H9 (cell line): ENCODE measurements around the gene ATP13A3. TPM values are rescaled to one million over a fixed set of nuclear protein-coding genes. Genes with fewer than 3 reads are reported as not detected.

ENCODE experiments used
- DNase-seq: peaks from one replicate; pipeline ENCODE4 v3.0.0-alpha.2; 2017
- H2AFZ ChIP-seq: one replicate; pipeline ENCODE4 v1.6.1; 2013; ENCODE audit warnings: mild to moderate bottlenecking, low read length, control low read depth, moderate library complexity
- H2AK5ac ChIP-seq: 2 replicates; pipeline ENCODE4 v1.6.1; 2013; ENCODE audit warnings: low read length, control low read depth, mixed read lengths; ENCODE audit not compliant: insufficient read length
- H2BK120ac ChIP-seq: one replicate; pipeline ENCODE4 v1.6.1; 2013; ENCODE audit warnings: low read depth, mild to moderate bottlenecking, low read length, control low read depth, inconsistent platforms; ENCODE audit not compliant: poor library complexity, severe bottlenecking
- H2BK12ac ChIP-seq: 2 replicates; pipeline ENCODE4 v1.6.1; 2013; ENCODE audit warnings: low read length, control low read depth, mixed read lengths, low read depth; ENCODE audit not compliant: insufficient read length
- H2BK15ac ChIP-seq: 2 replicates; pipeline ENCODE4 v1.6.1; 2013; ENCODE audit warnings: low read depth, low read length, control low read depth
- H2BK20ac ChIP-seq: one replicate; pipeline ENCODE4 v1.6.1; 2013; ENCODE audit warnings: low read depth, mild to moderate bottlenecking, low read length, control low read depth, inconsistent platforms; ENCODE audit not compliant: poor library complexity, severe bottlenecking
- H2BK5ac ChIP-seq: 2 replicates; pipeline ENCODE4 v1.6.1; 2013; ENCODE audit warnings: low read length, control low read depth, mixed read lengths; ENCODE audit not compliant: insufficient read length
- H3K14ac ChIP-seq: 2 replicates; pipeline ENCODE4 v1.6.1; 2013; ENCODE audit warnings: low read length, control low read depth; ENCODE audit not compliant: insufficient read depth
- H3K18ac ChIP-seq: 2 replicates; pipeline ENCODE4 v1.6.1; 2013; ENCODE audit warnings: low read depth, mild to moderate bottlenecking, mixed read lengths, low read length, control low read depth; ENCODE audit not compliant: insufficient read length
- H3K23ac ChIP-seq: 2 replicates; pipeline ENCODE4 v1.6.1; 2013; ENCODE audit warnings: low read length, control low read depth, mixed read lengths, low read depth; ENCODE audit not compliant: insufficient read length
- H3K23me2 ChIP-seq: 2 replicates; pipeline ENCODE4 v1.6.1; 2013; ENCODE audit warnings: low read depth, mild to moderate bottlenecking, mixed read lengths, low read length, control low read depth; ENCODE audit not compliant: insufficient read length, poor library complexity, severe bottlenecking
- H3K27ac ChIP-seq: 2 replicates; pipeline ENCODE4 v1.5.1; 2013; ENCODE audit warnings: low read length, control low read depth, mixed read lengths, low read depth; ENCODE audit not compliant: insufficient read length
- H3K27me3 ChIP-seq: 2 replicates; pipeline ENCODE4 v1.6.1; 2013; ENCODE audit warnings: low read length, control low read depth, inconsistent platforms; ENCODE audit not compliant: insufficient read depth
- H3K4ac ChIP-seq: 2 replicates; pipeline ENCODE4 v1.6.1; 2013; ENCODE audit warnings: low read depth, mild to moderate bottlenecking, control low read depth, inconsistent platforms, low read length, moderate library complexity
- H3K4me1 ChIP-seq: 2 replicates; pipeline ENCODE4 v1.6.1; 2013; ENCODE audit warnings: low read length, control low read depth, inconsistent platforms; ENCODE audit not compliant: insufficient read depth
- H3K4me2 ChIP-seq: 2 replicates; pipeline ENCODE4 v1.6.1; 2013; ENCODE audit warnings: low read length, control low read depth, mixed read lengths; ENCODE audit not compliant: insufficient read length, insufficient read depth
- H3K56ac ChIP-seq: 2 replicates; pipeline ENCODE4 v1.6.1; 2013; ENCODE audit warnings: low read depth, mild to moderate bottlenecking, mixed read lengths, low read length, control low read depth; ENCODE audit not compliant: insufficient read length
- H3K79me1 ChIP-seq: 2 replicates; pipeline ENCODE4 v1.6.1; 2013; ENCODE audit warnings: low read depth, mild to moderate bottlenecking, moderate library complexity, low read length, control low read depth, inconsistent platforms; ENCODE audit not compliant: insufficient read depth, poor library complexity, severe bottlenecking
- H3K79me2 ChIP-seq: 2 replicates; pipeline ENCODE4 v1.6.1; 2013; ENCODE audit warnings: low read length, control low read depth, inconsistent platforms; ENCODE audit not compliant: insufficient read depth
- H3K9ac ChIP-seq: 2 replicates; pipeline ENCODE4 v1.6.1; 2013; ENCODE audit warnings: low read length, control low read depth, mixed read lengths; ENCODE audit not compliant: insufficient read length; ENCODE audit errors: extremely low read depth
- H3K9me3 ChIP-seq: one replicate; pipeline ENCODE4 v1.6.1; 2013; ENCODE audit warnings: low read depth, low read length, inconsistent platforms; ENCODE audit not compliant: control insufficient read depth
- H3T11ph ChIP-seq: one replicate; pipeline ENCODE4 v1.6.1; 2013; ENCODE audit warnings: mild to moderate bottlenecking, low read length, control low read depth, inconsistent platforms
- H4K20me1 ChIP-seq: one replicate; pipeline ENCODE4 v1.6.1; 2013; ENCODE audit not compliant: control insufficient read depth, insufficient read length, insufficient read depth
- H4K5ac ChIP-seq: 2 replicates; pipeline ENCODE4 v1.6.1; 2013; ENCODE audit warnings: low read depth, mild to moderate bottlenecking, mixed read lengths, low read length, control low read depth; ENCODE audit not compliant: insufficient read length
- H4K8ac ChIP-seq: replicated peaks from 2 replicates; pipeline ENCODE4 v1.6.1; 2013; ENCODE audit warnings: low read length, control low read depth, mixed read lengths, low read depth; ENCODE audit not compliant: insufficient read length
- H4K91ac ChIP-seq: 2 replicates; pipeline ENCODE4 v1.6.1; 2013; ENCODE audit warnings: low read depth, mild to moderate bottlenecking, moderate library complexity, mixed read lengths, low read length, control low read depth; ENCODE audit not compliant: insufficient read length
- H3K27ac Mint-ChIP-seq, 3 experiments: 2 replicates in 2 of 3; 3 replicates in 1 of 3; pipeline ENCODE4 v1.8.0; 2020 to 2021; ENCODE audit warnings: mixed read lengths in 3 of 3, mild to moderate bottlenecking in 1 of 3, moderate library complexity in 1 of 3
- H3K27me3 Mint-ChIP-seq: 2 replicates; pipeline ENCODE4 v1.8.0; 2021; ENCODE audit warnings: low read depth, mild to moderate bottlenecking, moderate library complexity, mixed read lengths
- H3K36me3 Mint-ChIP-seq, 3 experiments: 2 replicates in 2 of 3; 3 replicates in 1 of 3; pipeline ENCODE4 v1.8.0; 2020 to 2021; ENCODE audit warnings: low read depth in 3 of 3, mixed read lengths in 3 of 3; ENCODE audit not compliant: insufficient read depth in 1 of 3
- H3K4me1 Mint-ChIP-seq, 2 experiments: 2 replicates each; pipeline ENCODE4 v1.8.0; 2020; ENCODE audit warnings: mixed read lengths in 2 of 2
- H3K4me3 Mint-ChIP-seq, 2 experiments: 2 replicates in 1 of 2; 3 replicates in 1 of 2; pipeline ENCODE4 v1.8.0; 2020 to 2021; ENCODE audit warnings: mild to moderate bottlenecking in 2 of 2, mixed read lengths in 2 of 2, moderate library complexity in 1 of 2
- H3K9me3 Mint-ChIP-seq, 2 experiments: 2 replicates in 1 of 2; 3 replicates in 1 of 2; pipeline ENCODE4 v1.8.0; 2020; ENCODE audit warnings: mild to moderate bottlenecking in 2 of 2, mixed read lengths in 2 of 2, moderate library complexity in 1 of 2
- WGBS: extraction: QIAGEN DNeasy Blood & Tissue Kit; methylation state at CpG from one replicate; pipeline ENCODE4 v1.1.7; 2013; ENCODE audit warnings: missing lambda C conversion rate, low lambda C conversion rate, mixed read lengths; ENCODE audit not compliant: insufficient read length; ENCODE audit errors: extremely low coverage; 5-methylcytosine and 5-hydroxymethylcytosine counted together
- total RNA-seq: library from RNA; stranded (reverse); gene quantifications from 2 replicates; pipeline ENCODE4 v1.2.1, GENCODE V29; 2021
- TF ChIP-seq, protein P1 (sequence below): fragments of 200-600 bp; sonication (generic); conservative IDR thresholded peaks from 3 replicates; pipeline ENCODE4 v1.8.0; 2021; ENCODE audit warnings: antibody characterized with exemption, mild to moderate bottlenecking

Gene ATP13A3
- total RNA-seq, 1 experiment from 2014 or later: 78.5 TPM

DNA sequence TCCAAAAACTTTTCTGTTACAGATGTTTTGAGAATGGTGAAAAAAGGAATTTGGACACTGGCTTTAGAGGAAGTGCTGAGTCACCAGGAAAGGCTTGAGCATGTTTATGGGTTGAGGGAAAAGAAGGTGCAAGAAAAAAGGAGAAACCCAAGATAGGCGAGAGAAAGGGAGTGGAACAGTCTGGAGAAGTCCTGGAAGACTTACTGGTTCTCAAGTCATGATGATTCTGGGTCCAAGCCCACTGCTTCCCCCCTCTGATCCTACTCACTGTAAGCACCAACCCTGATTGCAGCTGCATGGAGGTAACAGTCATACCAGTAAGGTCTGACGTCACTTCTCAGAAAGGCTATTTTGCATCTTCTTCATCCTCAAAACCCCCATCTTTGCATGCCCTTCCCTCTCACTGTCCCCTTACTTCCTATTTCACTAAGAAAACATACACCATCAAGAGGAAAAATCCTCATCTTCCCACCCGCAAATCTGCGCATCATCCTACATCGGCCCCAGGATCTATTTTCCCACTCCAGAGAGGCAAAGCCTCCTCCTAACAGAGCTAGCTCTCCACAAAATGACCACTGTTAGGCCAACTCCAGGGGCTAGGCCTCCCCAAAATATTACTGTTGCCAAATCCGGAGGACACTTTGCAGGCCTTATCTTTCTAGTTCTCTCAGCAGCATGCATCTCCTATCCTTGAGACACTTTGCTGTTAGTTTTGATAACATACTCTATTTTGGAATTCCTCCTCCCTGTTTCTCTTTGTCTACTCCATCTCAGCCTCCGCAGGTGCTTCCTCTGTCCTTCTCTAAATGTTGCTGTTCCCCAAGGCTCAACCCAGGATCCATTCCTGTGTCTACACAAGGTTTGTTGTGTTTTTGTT is 3.2 kb upstream of the ATP13A3 start:
- no peak overlapping the region for H2BK12ac ChIP-seq
- no peak overlapping the region for H3K56ac ChIP-seq
- DNase-seq: no peak
- no peak overlapping the region for H3K9ac ChIP-seq
- H2BK20ac ChIP-seq: no peak overlapping the region
- H2AK5ac ChIP-seq: no peak overlapping the region
- H3K27ac ChIP-seq: no peak overlapping the region
- TF ChIP-seq, protein P1, sequence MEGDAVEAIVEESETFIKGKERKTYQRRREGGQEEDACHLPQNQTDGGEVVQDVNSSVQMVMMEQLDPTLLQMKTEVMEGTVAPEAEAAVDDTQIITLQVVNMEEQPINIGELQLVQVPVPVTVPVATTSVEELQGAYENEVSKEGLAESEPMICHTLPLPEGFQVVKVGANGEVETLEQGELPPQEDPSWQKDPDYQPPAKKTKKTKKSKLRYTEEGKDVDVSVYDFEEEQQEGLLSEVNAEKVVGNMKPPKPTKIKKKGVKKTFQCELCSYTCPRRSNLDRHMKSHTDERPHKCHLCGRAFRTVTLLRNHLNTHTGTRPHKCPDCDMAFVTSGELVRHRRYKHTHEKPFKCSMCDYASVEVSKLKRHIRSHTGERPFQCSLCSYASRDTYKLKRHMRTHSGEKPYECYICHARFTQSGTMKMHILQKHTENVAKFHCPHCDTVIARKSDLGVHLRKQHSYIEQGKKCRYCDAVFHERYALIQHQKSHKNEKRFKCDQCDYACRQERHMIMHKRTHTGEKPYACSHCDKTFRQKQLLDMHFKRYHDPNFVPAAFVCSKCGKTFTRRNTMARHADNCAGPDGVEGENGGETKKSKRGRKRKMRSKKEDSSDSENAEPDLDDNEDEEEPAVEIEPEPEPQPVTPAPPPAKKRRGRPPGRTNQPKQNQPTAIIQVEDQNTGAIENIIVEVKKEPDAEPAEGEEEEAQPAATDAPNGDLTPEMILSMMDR: no peak
- no peak overlapping the region for H2BK120ac ChIP-seq
- H3K14ac ChIP-seq: no peak overlapping the region
- no peak overlapping the region for H3K18ac ChIP-seq
- H3K4ac ChIP-seq: no peak overlapping the region
- H3K27ac Mint-ChIP-seq: no peak overlapping the region
- no peaks in the 10 kb centered on the region for H3K79me1 ChIP-seq
- peaks cover 14 to 18% of the 10 kb centered on the region in 2 experiments for H3K4me1 Mint-ChIP-seq
- peaks cover 4% of the 10 kb centered on the region for H3K27me3 Mint-ChIP-seq
- no peaks in the 10 kb centered on the region; the same call in 1 of the 2 replicates for H3K27me3 ChIP-seq
- H3K9me3 Mint-ChIP-seq: 0 out of 5 replicates have a peak, but pooled peaks cover 0 to 3% of the 10 kb centered on the region in 2 experiments
- H4K8ac ChIP-seq: no peak overlapping the region
- H4K5ac ChIP-seq: no peak overlapping the region
- H3K4me3 Mint-ChIP-seq: no peak overlapping the region
- no peak overlapping the region for H3T11ph ChIP-seq
- peaks cover 6% of the 10 kb centered on the region; the same call in 1 of the 2 replicates for H3K79me2 ChIP-seq
- H4K20me1 ChIP-seq: no peaks in the 10 kb centered on the region
- no peaks in the 10 kb centered on the region; a peak in 2 of 7 replicates for H3K36me3 Mint-ChIP-seq
- peaks cover 13% of the 10 kb centered on the region for H3K23me2 ChIP-seq
- no peak overlapping the region for H2BK15ac ChIP-seq
- no peak overlapping the region for H2AFZ ChIP-seq
- no peak overlapping the region for H4K91ac ChIP-seq
- H2BK5ac ChIP-seq: no peak overlapping the region
- H3K9me3 ChIP-seq: no peaks in the 10 kb centered on the region
- H3K4me1 ChIP-seq: no peaks in the 10 kb centered on the region
- no peak overlapping the region for H3K23ac ChIP-seq
- H3K4me2 ChIP-seq: no peak overlapping the region
- no CpG with 5 or more reads among the region's 7 CpGs for WGBS
